HG03196 (cell line): Measurements from ENCODE around the gene SLC27A6.
"Not testable (repeated sequence)": the region's sequence is repeated elsewhere in the genome, so short reads cannot be mapped to it uniquely, and the experiment has no call there.

Experiments used
- ATAC-seq: cut with Tn5 transposase; IDR thresholded peaks from one replicate; pipeline ENCODE4 v1.9.1; 2021; ENCODE audit not compliant: unreplicated experiment

Gene SLC27A6

GRCh38 chr5:129001841-129002526 lies 36.7 kb downstream of the SLC27A6 start:
- no peak for ATAC-seq

- ATAC-seq: no peak
Measured at GRCh38 chr5:129002527-129002842, 37.2 kb downstream of the SLC27A6 start.

- ATAC-seq: no peak
Measured at GRCh38 chr5:129003232-129003631, 37.9 kb downstream of the SLC27A6 start.

GRCh38 chr5:129014185-129014584 lies 48.9 kb downstream of the SLC27A6 start:
- ATAC-seq: no peak

- no peak for ATAC-seq
Measured at GRCh38 chr5:129018837-129019236, 53.5 kb downstream of the SLC27A6 start.

GRCh38 chr5:129019401-129019908 lies 54.2 kb downstream of the SLC27A6 start:
- no peak for ATAC-seq

GRCh38 chr5:129020683-129021082 lies 55.4 kb downstream of the SLC27A6 start:
- no peak for ATAC-seq

GRCh38 chr5:129021744-129022143 lies 56.5 kb downstream of the SLC27A6 start:
- no peak for ATAC-seq

- no peak for ATAC-seq
Measured at GRCh38 chr5:129022599-129022998, 57.3 kb downstream of the SLC27A6 start.

GRCh38 chr5:129027260-129027659 lies 62.0 kb downstream of the SLC27A6 start:
- no peak for ATAC-seq

GRCh38 chr5:129031886-129032683 lies 66.8 kb downstream of the SLC27A6 start:
- no peak for ATAC-seq

- not testable (repeated sequence) for ATAC-seq
Measured at GRCh38 chr5:129036257-129036656, 71.0 kb downstream of the SLC27A6 start.

GRCh38 chr5:129041196-129041881 lies 76.1 kb downstream of the SLC27A6 start:
- no peak for ATAC-seq

GRCh38 chr5:129042306-129042705 lies 77.0 kb downstream of the SLC27A6 start:
- no peak for ATAC-seq

- ATAC-seq: no peak
Measured at GRCh38 chr5:129043894-129044293, 78.6 kb downstream of the SLC27A6 start.

- no peak for ATAC-seq
Measured at GRCh38 chr5:129046151-129046550, 80.9 kb downstream of the SLC27A6 start.

GRCh38 chr5:129048509-129048908 lies 83.2 kb downstream of the SLC27A6 start:
- ATAC-seq: no peak

- no peak for ATAC-seq
Measured at GRCh38 chr5:129049126-129049799, 84.0 kb downstream of the SLC27A6 start.

- no peak for ATAC-seq
Measured at GRCh38 chr5:129051283-129051682, 86.0 kb downstream of the SLC27A6 start.

- no peak for ATAC-seq
Measured at GRCh38 chr5:129053438-129053837, 88.2 kb downstream of the SLC27A6 start.

GRCh38 chr5:129057329-129057728 lies 92.0 kb downstream of the SLC27A6 start:
- ATAC-seq: no peak
